K562 (cell line): ENCODE results near the gene TRIM27. TPM values are rescaled to one million over a fixed set of nuclear protein-coding genes. Genes with fewer than 3 reads are reported as not detected.

ENCODE experiments used
- ATF6 ChIP-seq: sonication (generic); formaldehyde crosslinking; IDR thresholded peaks from 2 replicates; pipeline ENCODE4 v1.4.0; 2020; ENCODE audit warnings: mild to moderate bottlenecking, missing genetic modification reagents
- BRD4 ChIP-seq: fragments of 200-600 bp; sonication (generic); IDR thresholded peaks from 2 replicates; pipeline ENCODE4 v1.6.1; 2017; ENCODE audit warnings: inconsistent platforms
- E2F8 ChIP-seq: fragments of 450-650 bp; IDR thresholded peaks from 2 replicates; pipeline ENCODE4 v1.7.1; 2018; ENCODE audit warnings: mild to moderate bottlenecking, low read depth; ENCODE audit not compliant: partially characterized antibody
- ELF4 ChIP-seq: fragments of 450-650 bp; formaldehyde crosslinking; IDR thresholded peaks from 2 replicates; pipeline ENCODE4 v1.4.0; 2022; ENCODE audit warnings: missing genetic modification characterization
- HDGF ChIP-seq: fragments of 450-650 bp; IDR thresholded peaks from 2 replicates; pipeline ENCODE4 v1.6.1; 2016
- HNRNPH1 ChIP-seq: fragments of 200-400 bp; formaldehyde crosslinking; optimal IDR thresholded peaks from 2 replicates; pipeline ENCODE3; 2017; ENCODE audit warnings: low read depth, mild to moderate bottlenecking, low read length, moderate library complexity
- NR2F6 ChIP-seq: fragments of 450-650 bp; formaldehyde crosslinking; IDR thresholded peaks from 2 replicates; pipeline ENCODE4 v1.4.0; 2020; ENCODE audit warnings: mild to moderate bottlenecking
- NUFIP1 ChIP-seq: fragments of 450-650 bp; IDR thresholded peaks from 2 replicates; pipeline ENCODE4 v1.6.1; 2018; ENCODE audit not compliant: partially characterized antibody
- PTRF ChIP-seq: fragments of 450-650 bp; IDR thresholded peaks from 2 replicates; pipeline ENCODE4 v1.6.1; 2016; ENCODE audit warnings: mild to moderate bottlenecking, missing genetic modification characterization, missing compliant biosample characterization
- SMARCE1 ChIP-seq: fragments of 450-650 bp; IDR thresholded peaks from 2 replicates; pipeline ENCODE4 v1.7.1; 2016; ENCODE audit warnings: mild to moderate bottlenecking
- SPI1 ChIP-seq: IDR thresholded peaks from 2 replicates; pipeline ENCODE4 v1.6.1; 2011; ENCODE audit warnings: low read depth, low read length, control low read depth, borderline replicate concordance
- ZBTB43 ChIP-seq: sonication (generic); formaldehyde crosslinking; IDR thresholded peaks from 2 replicates; pipeline ENCODE4 v1.8.0; 2023; ENCODE audit warnings: mild to moderate bottlenecking, missing genetic modification reagents
- ZC3H4 ChIP-seq: sonication (generic); formaldehyde crosslinking; IDR thresholded peaks from 2 replicates; pipeline ENCODE4 v1.9.0; 2021; ENCODE audit warnings: missing genetic modification reagents, borderline replicate concordance
- ZNF174 ChIP-seq: fragments of 250-450 bp; sonication (Bioruptor Pico); IDR thresholded peaks from 2 replicates; pipeline ENCODE4 v1.4.0; 2020; ENCODE audit warnings: mild to moderate bottlenecking
- ZNF232 ChIP-seq: sonication (generic); formaldehyde crosslinking; IDR thresholded peaks from 2 replicates; pipeline ENCODE4 v1.8.0; 2022; ENCODE audit warnings: mild to moderate bottlenecking, missing genetic modification reagents
- ZNF324 ChIP-seq: fragments of 250-450 bp; sonication (Bioruptor Pico); IDR thresholded peaks from 2 replicates; pipeline ENCODE4 v1.4.0; 2020; ENCODE audit warnings: mild to moderate bottlenecking
- ZNF445 ChIP-seq: fragments of 250-450 bp; sonication (Bioruptor Pico); IDR thresholded peaks from 2 replicates; pipeline ENCODE4 v1.4.0; 2020; ENCODE audit warnings: low read depth, mild to moderate bottlenecking, moderate library complexity
- ZNF551 ChIP-seq: fragments of 250-450 bp; sonication (Bioruptor Pico); IDR thresholded peaks from 2 replicates; pipeline ENCODE4 v1.5.0; 2021; ENCODE audit warnings: mild to moderate bottlenecking, moderate library complexity
- ZNF707 ChIP-seq: fragments of 250-450 bp; sonication (Bioruptor Pico); conservative IDR thresholded peaks from 2 replicates; pipeline ENCODE4 v1.8.0; 2022; ENCODE audit warnings: inconsistent platforms, mild to moderate bottlenecking, moderate library complexity
- ZNF778 ChIP-seq: fragments of 450-650 bp; formaldehyde crosslinking; IDR thresholded peaks from 2 replicates; pipeline ENCODE4 v1.4.0; 2020; ENCODE audit warnings: mild to moderate bottlenecking, moderate library complexity
- ZNF785 ChIP-seq: fragments of 250-450 bp; sonication (Bioruptor Pico); IDR thresholded peaks from 2 replicates; pipeline ENCODE4 v1.4.0; 2020; ENCODE audit warnings: mild to moderate bottlenecking
- polyA plus RNA-seq, 8 experiments: library from polyadenylated mRNA; depleted of rRNA in 4 of 8; stranded (reverse) in 5 of 8; unstranded in 3 of 8; fragments of >200 nt; fragmentation: Nextera tagmentation in 2 of 8; fragmentation: Illumina TruSeq in 1 of 8; extraction: Ambion mirVana in 2 of 8; extraction: Trizol in 1 of 8; gene quantifications; 2 replicates each; pipeline versions ENCODE4 v1.2.1 to v1.2.3, GENCODE V29; 2011 to 2014; ENCODE audit warnings: inconsistent platforms in 1 of 8, missing spikeins in 1 of 8
- total RNA-seq, 7 experiments: library from RNA; depleted of rRNA in 6 of 7; stranded (reverse); fragments of >200 nt in 6 of 7; fragmentation: Illumina TruSeq in 2 of 7; extraction: Trizol in 2 of 7; gene quantifications; 2 replicates each; pipeline versions ENCODE4 v1.2.1 to v1.2.3, GENCODE V29; 2011 to 2021; ENCODE audit warnings: low replicate concordance in 1 of 7

The TRIM27 gene
- total and polyA plus RNA-seq, 9 of the 15 experiments (the other 6 are each of a cell fraction or from before 2014, with no cell fraction given), result 37.7 to 235 (median 122) TPM

GRCh38 chr6:28880894-28881780 is 42.6 kb downstream of the TRIM27 start (continued):
- TF ChIP-seq E2F8 (no peak), ZNF707 (CRISPR knock-in tag) (no peak), ZC3H4 (CRISPR knock-in tag) (no peak), NR2F6 (no peak), BRD4 (peak; percentile 96), ZNF778 (CRISPR knock-in tag) (no peak), ZNF174 (CRISPR knock-in tag) (no peak), SMARCE1 (peak; percentile 11; the same call in 1 of the 2 replicates), ZBTB43 (CRISPR knock-in tag) (no peak), SPI1 (no peak), ZNF551 (CRISPR knock-in tag) (no peak), ELF4 (CRISPR knock-in tag) (no peak), ZNF324 (CRISPR knock-in tag) (no peak), ZNF785 (CRISPR knock-in tag) (no peak), ATF6 (CRISPR knock-in tag) (0 out of 2 replicates have a peak, but pooled peaks have one; percentile 80), ZNF232 (no peak), NUFIP1 (peak; percentile 68), HNRNPH1 (no peak), HDGF (0 out of 2 replicates have a peak, but pooled peaks have one; percentile 48), ZNF445 (CRISPR knock-in tag) (no peak), PTRF (tag) (no peak)
